H9 (cell line): ENCODE results near the gene SLC9A1. TPM values are rescaled to one million over a fixed set of nuclear protein-coding genes. Genes with fewer than 3 reads are reported as not detected.

Experiments
- DNase-seq: peaks from one replicate; pipeline ENCODE4 v3.0.0-alpha.2; 2017
- H2AFZ ChIP-seq: one replicate; pipeline ENCODE4 v1.6.1; 2013; ENCODE audit warnings: mild to moderate bottlenecking, low read length, control low read depth, moderate library complexity
- H2AK5ac ChIP-seq: 2 replicates; pipeline ENCODE4 v1.6.1; 2013; ENCODE audit warnings: low read length, control low read depth, mixed read lengths; ENCODE audit not compliant: insufficient read length
- H2BK120ac ChIP-seq: one replicate; pipeline ENCODE4 v1.6.1; 2013; ENCODE audit warnings: low read depth, mild to moderate bottlenecking, low read length, control low read depth, inconsistent platforms; ENCODE audit not compliant: poor library complexity, severe bottlenecking
- H2BK12ac ChIP-seq: 2 replicates; pipeline ENCODE4 v1.6.1; 2013; ENCODE audit warnings: low read length, control low read depth, mixed read lengths, low read depth; ENCODE audit not compliant: insufficient read length
- H2BK15ac ChIP-seq: 2 replicates; pipeline ENCODE4 v1.6.1; 2013; ENCODE audit warnings: low read depth, low read length, control low read depth
- H2BK20ac ChIP-seq: one replicate; pipeline ENCODE4 v1.6.1; 2013; ENCODE audit warnings: low read depth, mild to moderate bottlenecking, low read length, control low read depth, inconsistent platforms; ENCODE audit not compliant: poor library complexity, severe bottlenecking
- H2BK5ac ChIP-seq: 2 replicates; pipeline ENCODE4 v1.6.1; 2013; ENCODE audit warnings: low read length, control low read depth, mixed read lengths; ENCODE audit not compliant: insufficient read length
- H3K14ac ChIP-seq: 2 replicates; pipeline ENCODE4 v1.6.1; 2013; ENCODE audit warnings: low read length, control low read depth; ENCODE audit not compliant: insufficient read depth
- H3K18ac ChIP-seq: 2 replicates; pipeline ENCODE4 v1.6.1; 2013; ENCODE audit warnings: low read depth, mild to moderate bottlenecking, mixed read lengths, low read length, control low read depth; ENCODE audit not compliant: insufficient read length
- H3K23ac ChIP-seq: 2 replicates; pipeline ENCODE4 v1.6.1; 2013; ENCODE audit warnings: low read length, control low read depth, mixed read lengths, low read depth; ENCODE audit not compliant: insufficient read length
- H3K23me2 ChIP-seq: 2 replicates; pipeline ENCODE4 v1.6.1; 2013; ENCODE audit warnings: low read depth, mild to moderate bottlenecking, mixed read lengths, low read length, control low read depth; ENCODE audit not compliant: insufficient read length, poor library complexity, severe bottlenecking
- H3K27ac ChIP-seq: 2 replicates; pipeline ENCODE4 v1.5.1; 2013; ENCODE audit warnings: low read length, control low read depth, mixed read lengths, low read depth; ENCODE audit not compliant: insufficient read length
- H3K27me3 ChIP-seq: 2 replicates; pipeline ENCODE4 v1.6.1; 2013; ENCODE audit warnings: low read length, control low read depth, inconsistent platforms; ENCODE audit not compliant: insufficient read depth
- H3K4ac ChIP-seq: 2 replicates; pipeline ENCODE4 v1.6.1; 2013; ENCODE audit warnings: low read depth, mild to moderate bottlenecking, control low read depth, inconsistent platforms, low read length, moderate library complexity
- H3K4me1 ChIP-seq: 2 replicates; pipeline ENCODE4 v1.6.1; 2013; ENCODE audit warnings: low read length, control low read depth, inconsistent platforms; ENCODE audit not compliant: insufficient read depth
- H3K4me2 ChIP-seq: 2 replicates; pipeline ENCODE4 v1.6.1; 2013; ENCODE audit warnings: low read length, control low read depth, mixed read lengths; ENCODE audit not compliant: insufficient read length, insufficient read depth
- H3K56ac ChIP-seq: 2 replicates; pipeline ENCODE4 v1.6.1; 2013; ENCODE audit warnings: low read depth, mild to moderate bottlenecking, mixed read lengths, low read length, control low read depth; ENCODE audit not compliant: insufficient read length
- H3K79me1 ChIP-seq: 2 replicates; pipeline ENCODE4 v1.6.1; 2013; ENCODE audit warnings: low read depth, mild to moderate bottlenecking, moderate library complexity, low read length, control low read depth, inconsistent platforms; ENCODE audit not compliant: insufficient read depth, poor library complexity, severe bottlenecking
- H3K79me2 ChIP-seq: 2 replicates; pipeline ENCODE4 v1.6.1; 2013; ENCODE audit warnings: low read length, control low read depth, inconsistent platforms; ENCODE audit not compliant: insufficient read depth
- H3K9ac ChIP-seq: 2 replicates; pipeline ENCODE4 v1.6.1; 2013; ENCODE audit warnings: low read length, control low read depth, mixed read lengths; ENCODE audit not compliant: insufficient read length; ENCODE audit errors: extremely low read depth
- H3K9me3 ChIP-seq: one replicate; pipeline ENCODE4 v1.6.1; 2013; ENCODE audit warnings: low read depth, low read length, inconsistent platforms; ENCODE audit not compliant: control insufficient read depth
- H3T11ph ChIP-seq: one replicate; pipeline ENCODE4 v1.6.1; 2013; ENCODE audit warnings: mild to moderate bottlenecking, low read length, control low read depth, inconsistent platforms
- H4K20me1 ChIP-seq: one replicate; pipeline ENCODE4 v1.6.1; 2013; ENCODE audit not compliant: control insufficient read depth, insufficient read length, insufficient read depth
- H4K5ac ChIP-seq: 2 replicates; pipeline ENCODE4 v1.6.1; 2013; ENCODE audit warnings: low read depth, mild to moderate bottlenecking, mixed read lengths, low read length, control low read depth; ENCODE audit not compliant: insufficient read length
- H4K8ac ChIP-seq: replicated peaks from 2 replicates; pipeline ENCODE4 v1.6.1; 2013; ENCODE audit warnings: low read length, control low read depth, mixed read lengths, low read depth; ENCODE audit not compliant: insufficient read length
- H4K91ac ChIP-seq: 2 replicates; pipeline ENCODE4 v1.6.1; 2013; ENCODE audit warnings: low read depth, mild to moderate bottlenecking, moderate library complexity, mixed read lengths, low read length, control low read depth; ENCODE audit not compliant: insufficient read length
- H3K27ac Mint-ChIP-seq, 3 experiments: 2 replicates in 2 of 3; 3 replicates in 1 of 3; pipeline ENCODE4 v1.8.0; 2020 to 2021; ENCODE audit warnings: mixed read lengths in 3 of 3, mild to moderate bottlenecking in 1 of 3, moderate library complexity in 1 of 3
- H3K27me3 Mint-ChIP-seq: 2 replicates; pipeline ENCODE4 v1.8.0; 2021; ENCODE audit warnings: low read depth, mild to moderate bottlenecking, moderate library complexity, mixed read lengths
- H3K36me3 Mint-ChIP-seq, 3 experiments: 2 replicates in 2 of 3; 3 replicates in 1 of 3; pipeline ENCODE4 v1.8.0; 2020 to 2021; ENCODE audit warnings: low read depth in 3 of 3, mixed read lengths in 3 of 3; ENCODE audit not compliant: insufficient read depth in 1 of 3
- H3K4me1 Mint-ChIP-seq, 2 experiments: 2 replicates each; pipeline ENCODE4 v1.8.0; 2020; ENCODE audit warnings: mixed read lengths in 2 of 2
- H3K4me3 Mint-ChIP-seq, 2 experiments: 2 replicates in 1 of 2; 3 replicates in 1 of 2; pipeline ENCODE4 v1.8.0; 2020 to 2021; ENCODE audit warnings: mild to moderate bottlenecking in 2 of 2, mixed read lengths in 2 of 2, moderate library complexity in 1 of 2
- H3K9me3 Mint-ChIP-seq, 2 experiments: 2 replicates in 1 of 2; 3 replicates in 1 of 2; pipeline ENCODE4 v1.8.0; 2020; ENCODE audit warnings: mild to moderate bottlenecking in 2 of 2, mixed read lengths in 2 of 2, moderate library complexity in 1 of 2
- CTCF ChIP-seq: fragments of 200-600 bp; sonication (generic); conservative IDR thresholded peaks from 3 replicates; pipeline ENCODE4 v1.8.0; 2021; ENCODE audit warnings: antibody characterized with exemption, mild to moderate bottlenecking
- WGBS: extraction: QIAGEN DNeasy Blood & Tissue Kit; methylation state at CpG from one replicate; pipeline ENCODE4 v1.1.7; 2013; ENCODE audit warnings: missing lambda C conversion rate, low lambda C conversion rate, mixed read lengths; ENCODE audit not compliant: insufficient read length; ENCODE audit errors: extremely low coverage; 5-methylcytosine and 5-hydroxymethylcytosine counted together
- total RNA-seq: library from RNA; stranded (reverse); gene quantifications from 2 replicates; pipeline ENCODE4 v1.2.1, GENCODE V29; 2021

SLC9A1 gene
- total RNA-seq, 1 experiment from 2014 or later: 20.8 TPM

- H3K79me1 ChIP-seq: no peaks in the 10 kb centered on the region
- Mint-ChIP-seq H3K4me1 (peaks cover 0 to 4% of the 10 kb centered on the region in 2 experiments; a peak in 1 of 4 replicates), H3K9me3 (peaks cover 5 to 10% of the 10 kb centered on the region in 2 experiments), H3K27ac (no peak overlapping the region; a peak in 1 of 7 replicates), H3K4me3 (no peak overlapping the region; a peak in 1 of 5 replicates), H3K27me3 (peaks cover 4% of the 10 kb centered on the region; the same call in 1 of the 2 replicates), H3K36me3 (no peaks in the 10 kb centered on the region; a peak in 1 of 7 replicates)
- no peak overlapping the region for H3T11ph ChIP-seq
- H2AK5ac ChIP-seq: no peak overlapping the region
- H3K9me3 ChIP-seq: no peaks in the 10 kb centered on the region
- no peaks in the 10 kb centered on the region for H3K27me3 ChIP-seq
- no peaks in the 10 kb centered on the region for H3K23me2 ChIP-seq
- H4K5ac ChIP-seq: no peak overlapping the region
- no peak overlapping the region for H2BK20ac ChIP-seq
- no peak overlapping the region for H3K14ac ChIP-seq
- no peak overlapping the region for H2BK5ac ChIP-seq
- no peaks in the 10 kb centered on the region for H4K20me1 ChIP-seq
- TF ChIP-seq CTCF: no peak
- no peak for DNase-seq
- H2BK120ac ChIP-seq: no peak overlapping the region
- no peaks in the 10 kb centered on the region for H3K4me1 ChIP-seq
- no peak overlapping the region for H4K91ac ChIP-seq
- H3K79me2 ChIP-seq: no peaks in the 10 kb centered on the region
- no peak overlapping the region for H2AFZ ChIP-seq
- H3K4ac ChIP-seq: no peak overlapping the region
- H3K23ac ChIP-seq: no peak overlapping the region
- no peak overlapping the region for H3K18ac ChIP-seq
- no peak overlapping the region for H3K9ac ChIP-seq
- no peak overlapping the region for H3K27ac ChIP-seq
- no peak overlapping the region for H4K8ac ChIP-seq
- H3K56ac ChIP-seq: no peak overlapping the region
- WGBS: no CpG with 5 or more reads among the region's 10 CpGs
- no peak overlapping the region for H2BK12ac ChIP-seq
- no peak overlapping the region for H2BK15ac ChIP-seq
- no peak overlapping the region for H3K4me2 ChIP-seq
Measured at GRCh38 chr1:27087371-27088220, 67.3 kb downstream of the SLC9A1 start.
